Measurements from ENCODE around the gene ELK3. TPM values are rescaled to one million over a fixed set of nuclear protein-coding genes. Genes with fewer than 3 reads are reported as not detected.

ELK3 gene
- total RNA-seq, 1 donor from 2014 or later: 4.8 TPM

GRCh38 chr12:96244826-96245225, 50.7 kb downstream of the ELK3 start:
- Mint-ChIP-seq H3K9me3 (no peaks in the 10 kb centered on the region), H3K36me3 (peaks cover 12% of the 10 kb centered on the region), H3K4me1 (peaks cover 26% of the 10 kb centered on the region), H3K27me3 (ENCODE audit: insufficient read depth, low read depth) (peaks cover 2% of the 10 kb centered on the region), H3K27ac (no peak overlapping the region), H3K4me3 (no peak overlapping the region)
- H3K9ac ChIP-seq: no peak overlapping the region
- no peak overlapping the region for H3K4me3 ChIP-seq
- no peaks in the 10 kb centered on the region for H4K20me1 ChIP-seq (ENCODE audit: low read depth)
- no peak overlapping the region for H2AFZ ChIP-seq (replicated peaks)
- peaks cover 6% of the 10 kb centered on the region for H3K4me1 ChIP-seq
- no peaks in the 10 kb centered on the region for H3K79me2 ChIP-seq (ENCODE audit: low read depth)
- no peaks in the 10 kb centered on the region for H3K9me3 ChIP-seq (ENCODE audit: low read depth)
- H3K27me3 ChIP-seq: no peaks in the 10 kb centered on the region
- TF ChIP-seq EZH2 (IDR thresholded peaks at IDR 0.05): no peak
- TF ChIP-seq CTCF (IDR thresholded peaks at IDR 0.05): no peak
- no peak for TF ChIP-seq EZH2phosphoT487 (IDR thresholded peaks at IDR 0.05)
- no peak overlapping the region for H3K4me2 ChIP-seq
- no peak for DNase-seq (ENCODE audit: low spot score)
- H3F3A ChIP-seq (ENCODE audit: low read depth): no peaks in the 10 kb centered on the region
- no peaks in the 10 kb centered on the region for H3K36me3 ChIP-seq
- no peak overlapping the region for H3K27ac ChIP-seq

GRCh38 chr12:96246926-96247505, 52.8 kb downstream of the ELK3 start:
- H3K27me3 ChIP-seq: no peaks in the 10 kb centered on the region
- H3F3A ChIP-seq (ENCODE audit: low read depth): no peaks in the 10 kb centered on the region
- no peak overlapping the region for H3K9ac ChIP-seq
- Mint-ChIP-seq H3K4me3 (no peak overlapping the region), H3K36me3 (peaks cover 25% of the 10 kb centered on the region), H3K4me1 (peaks cover 8% of the 10 kb centered on the region), H3K27me3 (ENCODE audit: insufficient read depth, low read depth) (peaks cover 2% of the 10 kb centered on the region), H3K9me3 (no peaks in the 10 kb centered on the region), H3K27ac (no peak overlapping the region)
- no peak overlapping the region for H3K4me2 ChIP-seq
- no peak for DNase-seq (ENCODE audit: low spot score)
- H3K4me1 ChIP-seq: peaks cover 6% of the 10 kb centered on the region
- no peak overlapping the region for H3K4me3 ChIP-seq
- no peak overlapping the region for H2AFZ ChIP-seq (replicated peaks)
- no peak for TF ChIP-seq CTCF (IDR thresholded peaks at IDR 0.05)
- no peak for TF ChIP-seq EZH2phosphoT487 (IDR thresholded peaks at IDR 0.05)
- no peak for TF ChIP-seq EZH2 (IDR thresholded peaks at IDR 0.05)
- H3K9me3 ChIP-seq (ENCODE audit: low read depth): no peaks in the 10 kb centered on the region
- H3K79me2 ChIP-seq (ENCODE audit: low read depth): no peaks in the 10 kb centered on the region
- no peak overlapping the region for H3K27ac ChIP-seq
- H4K20me1 ChIP-seq (ENCODE audit: low read depth): no peaks in the 10 kb centered on the region
- no peaks in the 10 kb centered on the region for H3K36me3 ChIP-seq

- H3K9ac ChIP-seq: no peak overlapping the region
- peaks cover 6% of the 10 kb centered on the region for H3K4me1 ChIP-seq
- DNase-seq (ENCODE audit: low spot score): no peak
- no peak for TF ChIP-seq EZH2 (IDR thresholded peaks at IDR 0.05)
- no peak for TF ChIP-seq EZH2phosphoT487 (IDR thresholded peaks at IDR 0.05)
- H3K79me2 ChIP-seq (ENCODE audit: low read depth): no peaks in the 10 kb centered on the region
- no peak overlapping the region for H3K27ac ChIP-seq
- H3K4me1 Mint-ChIP-seq: peaks cover 8% of the 10 kb centered on the region
- H4K20me1 ChIP-seq (ENCODE audit: low read depth): no peaks in the 10 kb centered on the region
- peaks cover 2% of the 10 kb centered on the region for H3K27me3 Mint-ChIP-seq (ENCODE audit: insufficient read depth, low read depth)
- H3K27me3 ChIP-seq: no peaks in the 10 kb centered on the region
- no peak overlapping the region for H3K27ac Mint-ChIP-seq
- H3K9me3 Mint-ChIP-seq: no peaks in the 10 kb centered on the region
- no peaks in the 10 kb centered on the region for H3K9me3 ChIP-seq (ENCODE audit: low read depth)
- H2AFZ ChIP-seq (replicated peaks): no peak overlapping the region
- H3K4me3 Mint-ChIP-seq: no peak overlapping the region
- H3K4me2 ChIP-seq: no peak overlapping the region
- peaks cover 31% of the 10 kb centered on the region for H3K36me3 Mint-ChIP-seq
- H3K36me3 ChIP-seq: no peaks in the 10 kb centered on the region
- H3K4me3 ChIP-seq: no peak overlapping the region
- no peaks in the 10 kb centered on the region for H3F3A ChIP-seq (ENCODE audit: low read depth)
Observed at GRCh38 chr12:96247563-96247962, 53.4 kb downstream of the ELK3 start.

GRCh38 chr12:96248136-96248931, 54.2 kb downstream of the ELK3 start:
- no peak overlapping the region for H3K9ac ChIP-seq
- no peak overlapping the region for H3K4me2 ChIP-seq
- no peaks in the 10 kb centered on the region for H3K27me3 ChIP-seq
- DNase-seq (ENCODE audit: low spot score): no peak
- H3K27ac Mint-ChIP-seq: no peak overlapping the region
- H3K4me3 ChIP-seq: no peak overlapping the region
- H4K20me1 ChIP-seq (ENCODE audit: low read depth): no peaks in the 10 kb centered on the region
- peaks cover 6% of the 10 kb centered on the region for H3K4me1 ChIP-seq
- H3K36me3 ChIP-seq: no peaks in the 10 kb centered on the region
- no peak overlapping the region for H3K4me3 Mint-ChIP-seq
- H3F3A ChIP-seq (ENCODE audit: low read depth): no peaks in the 10 kb centered on the region
- H3K9me3 Mint-ChIP-seq: no peaks in the 10 kb centered on the region
- TF ChIP-seq EZH2phosphoT487 (IDR thresholded peaks at IDR 0.05) (no peak), EZH2 (IDR thresholded peaks at IDR 0.05) (no peak), CTCF (IDR thresholded peaks at IDR 0.05) (no peak)
- no peaks in the 10 kb centered on the region for H3K79me2 ChIP-seq (ENCODE audit: low read depth)
- peaks cover 33% of the 10 kb centered on the region for H3K36me3 Mint-ChIP-seq
- H3K9me3 ChIP-seq (ENCODE audit: low read depth): no peaks in the 10 kb centered on the region
- peaks cover 2% of the 10 kb centered on the region for H3K4me1 Mint-ChIP-seq
- no peak overlapping the region for H3K27ac ChIP-seq
- no peak overlapping the region for H2AFZ ChIP-seq (replicated peaks)
- H3K27me3 Mint-ChIP-seq (ENCODE audit: insufficient read depth, low read depth): peaks cover 2% of the 10 kb centered on the region
